Nephron (organoid): ENCODE results near the gene ME2.

ENCODE experiments used
- H3K27ac Mint-ChIP-seq, 3 experiments: 2 replicates each; pipeline ENCODE4 v1.8.0; 2020; ENCODE audit warnings: mixed read lengths in 3 of 3, mild to moderate bottlenecking in 2 of 3, moderate library complexity in 1 of 3
- H3K27me3 Mint-ChIP-seq: 2 replicates; pipeline ENCODE4 v1.8.0; 2021; ENCODE audit warnings: low read depth, mild to moderate bottlenecking, moderate library complexity, mixed read lengths
- H3K36me3 Mint-ChIP-seq: 2 replicates; pipeline ENCODE4 v1.8.0; 2020; ENCODE audit warnings: low read depth, mixed read lengths
- H3K4me1 Mint-ChIP-seq: 2 replicates; pipeline ENCODE4 v1.8.0; 2020; ENCODE audit warnings: mixed read lengths
- H3K4me3 Mint-ChIP-seq, 3 experiments: 2 replicates each; pipeline ENCODE4 v1.8.0; 2020; ENCODE audit warnings: mild to moderate bottlenecking in 3 of 3, mixed read lengths in 3 of 3, moderate library complexity in 2 of 3
- H3K9me3 Mint-ChIP-seq: 2 replicates; pipeline ENCODE4 v1.8.0; 2020; ENCODE audit warnings: mixed read lengths
- TF ChIP-seq, protein P1 (sequence below), 3 experiments: fragments of 200-600 bp; sonication (generic); IDR thresholded peaks; one replicate each; pipeline ENCODE4 v1.5.0; 2021; ENCODE audit warnings: antibody characterized with exemption in 3 of 3; ENCODE audit not compliant: unreplicated experiment in 3 of 3

Gene ME2

DNA sequence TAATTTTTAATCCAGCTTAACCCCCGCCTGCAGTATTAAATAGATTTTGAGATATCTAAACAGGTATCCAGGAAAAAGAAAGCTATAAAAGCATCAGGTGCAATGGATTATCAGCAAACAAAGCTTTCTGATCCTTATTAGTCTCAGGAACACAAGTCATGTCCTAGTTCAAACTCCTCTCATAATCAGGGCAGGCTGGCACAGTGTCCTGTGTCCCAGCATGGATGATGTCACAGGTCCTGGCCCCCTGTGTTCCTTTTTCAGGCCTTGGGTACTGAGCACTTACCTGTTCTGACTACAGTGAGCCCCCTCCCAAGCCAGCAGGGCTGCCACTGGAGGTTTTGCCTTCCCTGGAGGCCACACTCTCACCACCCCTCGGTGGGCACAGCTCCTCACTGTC is 39.6 kb upstream of the ME2 start:
- TF ChIP-seq, protein P1, sequence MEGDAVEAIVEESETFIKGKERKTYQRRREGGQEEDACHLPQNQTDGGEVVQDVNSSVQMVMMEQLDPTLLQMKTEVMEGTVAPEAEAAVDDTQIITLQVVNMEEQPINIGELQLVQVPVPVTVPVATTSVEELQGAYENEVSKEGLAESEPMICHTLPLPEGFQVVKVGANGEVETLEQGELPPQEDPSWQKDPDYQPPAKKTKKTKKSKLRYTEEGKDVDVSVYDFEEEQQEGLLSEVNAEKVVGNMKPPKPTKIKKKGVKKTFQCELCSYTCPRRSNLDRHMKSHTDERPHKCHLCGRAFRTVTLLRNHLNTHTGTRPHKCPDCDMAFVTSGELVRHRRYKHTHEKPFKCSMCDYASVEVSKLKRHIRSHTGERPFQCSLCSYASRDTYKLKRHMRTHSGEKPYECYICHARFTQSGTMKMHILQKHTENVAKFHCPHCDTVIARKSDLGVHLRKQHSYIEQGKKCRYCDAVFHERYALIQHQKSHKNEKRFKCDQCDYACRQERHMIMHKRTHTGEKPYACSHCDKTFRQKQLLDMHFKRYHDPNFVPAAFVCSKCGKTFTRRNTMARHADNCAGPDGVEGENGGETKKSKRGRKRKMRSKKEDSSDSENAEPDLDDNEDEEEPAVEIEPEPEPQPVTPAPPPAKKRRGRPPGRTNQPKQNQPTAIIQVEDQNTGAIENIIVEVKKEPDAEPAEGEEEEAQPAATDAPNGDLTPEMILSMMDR (IDR thresholded peaks at IDR 0.05; ENCODE audit: unreplicated experiment in 3 of 3) = no peak
- Mint-ChIP-seq H3K4me3 (no peak overlapping the region), H3K27me3 (peaks cover 5% of the 10 kb centered on the region), H3K27ac (no peak overlapping the region), H3K36me3 (no peaks in the 10 kb centered on the region), H3K4me1 (no peaks in the 10 kb centered on the region), H3K9me3 (no peaks in the 10 kb centered on the region)

DNA sequence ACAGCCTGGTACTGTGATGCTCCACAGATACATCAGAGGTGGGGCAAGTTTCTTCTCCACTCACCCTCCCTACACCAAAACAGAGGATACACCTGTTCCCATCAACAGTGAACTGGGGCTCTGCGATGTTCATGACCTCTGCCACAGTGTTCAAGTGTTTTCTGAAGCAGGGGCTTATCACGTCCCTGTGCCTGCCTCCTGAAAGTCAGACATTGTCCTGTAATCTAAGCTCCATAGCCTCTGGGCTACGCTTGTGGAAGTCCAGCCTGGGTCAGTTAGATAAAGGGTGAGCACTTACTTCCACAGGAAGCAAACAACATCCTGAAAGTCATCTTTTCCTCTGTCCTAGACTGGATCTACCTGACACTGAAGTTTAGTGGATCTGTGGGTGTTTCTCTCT is 38.9 kb upstream of the ME2 start:
- Mint-ChIP-seq H3K36me3 (no peaks in the 10 kb centered on the region), H3K4me3 (no peak overlapping the region), H3K9me3 (no peaks in the 10 kb centered on the region), H3K27me3 (peaks cover 5% of the 10 kb centered on the region), H3K27ac (no peak overlapping the region), H3K4me1 (no peaks in the 10 kb centered on the region)
- TF ChIP-seq, protein P1 (IDR thresholded peaks at IDR 0.05; ENCODE audit: unreplicated experiment in 3 of 3) = no peak

DNA sequence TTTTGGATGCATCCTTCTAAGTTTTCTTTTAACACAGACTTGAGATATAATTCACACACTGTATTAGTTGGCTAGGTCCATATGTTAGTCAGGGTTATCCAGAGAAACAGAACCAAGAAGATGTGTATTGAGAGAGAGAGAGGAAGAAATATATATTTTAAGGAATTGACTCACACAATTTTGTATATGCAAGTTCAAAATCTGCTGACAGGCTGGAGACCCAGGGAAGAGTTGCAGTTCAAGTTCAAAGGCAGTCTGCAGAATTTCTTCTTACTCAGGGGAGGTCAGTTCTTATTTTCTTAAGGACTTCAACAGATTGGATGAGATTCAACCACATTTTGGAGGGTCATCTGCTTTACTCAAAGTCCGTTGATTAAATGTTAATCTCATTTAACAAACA is 36.1 kb upstream of the ME2 start:
- no peak overlapping the region for H3K27ac Mint-ChIP-seq
- H3K4me1 Mint-ChIP-seq = no peaks in the 10 kb centered on the region
- H3K9me3 Mint-ChIP-seq = no peaks in the 10 kb centered on the region
- H3K36me3 Mint-ChIP-seq = no peaks in the 10 kb centered on the region
- H3K4me3 Mint-ChIP-seq = no peak overlapping the region
- TF ChIP-seq, protein P1 (IDR thresholded peaks at IDR 0.05; ENCODE audit: unreplicated experiment in 3 of 3) = no peak
- H3K27me3 Mint-ChIP-seq = peaks cover 5% of the 10 kb centered on the region

DNA sequence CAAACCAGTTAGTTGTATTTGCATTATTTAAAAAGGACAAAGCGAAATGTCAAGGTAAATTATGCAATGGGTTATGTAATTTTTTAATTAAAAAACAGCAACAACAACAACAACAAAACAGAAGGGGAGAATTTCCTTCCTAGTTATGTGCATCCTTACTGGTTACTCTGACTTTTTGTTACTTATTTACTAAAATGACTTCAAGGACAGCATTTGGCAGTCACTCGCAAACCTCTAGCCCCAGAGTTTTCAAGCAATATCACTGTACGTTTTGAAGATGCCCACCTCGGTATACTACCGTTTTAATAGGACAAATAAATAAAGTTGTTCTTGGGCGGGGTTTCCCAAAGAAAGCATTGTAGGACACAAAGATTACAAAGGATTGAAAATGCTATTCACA is 34.4 kb upstream of the ME2 start:
- Mint-ChIP-seq H3K27ac (no peak overlapping the region), H3K27me3 (peaks cover 4% of the 10 kb centered on the region), H3K4me1 (no peaks in the 10 kb centered on the region), H3K36me3 (no peaks in the 10 kb centered on the region), H3K4me3 (no peak overlapping the region), H3K9me3 (no peaks in the 10 kb centered on the region)
- TF ChIP-seq, protein P1 (IDR thresholded peaks at IDR 0.05; ENCODE audit: unreplicated experiment in 3 of 3) = no peak

DNA sequence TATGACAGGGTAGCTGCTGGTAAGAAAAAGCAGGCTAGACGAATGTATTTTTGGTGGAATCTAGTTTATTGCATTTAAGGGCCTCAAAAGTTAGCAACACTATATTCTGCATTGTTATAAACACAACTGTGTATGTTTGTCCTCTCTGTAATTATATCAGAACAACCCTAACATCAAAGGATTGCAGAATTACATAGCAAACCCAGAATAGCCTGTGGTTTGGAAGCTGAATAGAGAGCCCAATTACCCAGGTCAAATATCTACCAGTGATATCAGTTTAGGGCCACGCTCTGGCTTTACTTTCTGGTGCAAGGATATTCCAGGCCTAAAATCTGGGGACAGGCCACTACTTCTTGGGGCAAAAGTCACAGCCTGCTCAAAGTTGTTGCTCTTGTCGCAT is 34.0 kb upstream of the ME2 start:
- TF ChIP-seq, protein P1 (IDR thresholded peaks at IDR 0.05; ENCODE audit: unreplicated experiment in 3 of 3) = no peak
- Mint-ChIP-seq H3K36me3 (no peaks in the 10 kb centered on the region), H3K27me3 (no peaks in the 10 kb centered on the region), H3K4me1 (no peaks in the 10 kb centered on the region), H3K27ac (no peak overlapping the region), H3K4me3 (no peak overlapping the region), H3K9me3 (no peaks in the 10 kb centered on the region)

DNA sequence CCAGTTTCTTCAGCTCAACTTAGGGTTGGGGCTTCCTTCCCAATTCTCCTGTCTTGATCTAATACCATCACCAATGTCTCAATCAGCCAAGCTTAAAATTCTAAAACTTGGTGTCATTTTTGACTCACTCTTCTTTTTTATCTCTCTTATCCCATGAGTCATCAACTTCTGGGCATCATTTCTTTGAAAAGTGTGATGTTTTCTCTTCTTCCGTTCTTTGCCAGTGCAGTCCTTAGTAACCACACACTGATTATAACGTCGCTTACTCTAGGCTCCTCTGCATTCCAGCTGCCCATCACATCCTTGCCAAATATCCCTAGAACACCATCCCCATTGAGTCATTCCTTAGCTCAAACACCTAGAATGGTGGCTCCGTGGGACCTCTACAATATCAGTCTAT is 31.7 kb upstream of the ME2 start:
- Mint-ChIP-seq H3K9me3 (no peaks in the 10 kb centered on the region), H3K4me1 (no peaks in the 10 kb centered on the region), H3K27ac (no peak overlapping the region), H3K4me3 (no peak overlapping the region), H3K36me3 (no peaks in the 10 kb centered on the region), H3K27me3 (no peaks in the 10 kb centered on the region)
- TF ChIP-seq, protein P1 (IDR thresholded peaks at IDR 0.05; ENCODE audit: unreplicated experiment in 3 of 3) = no peak
